ENCODE measurements around the gene SHKBP1. TPM values are rescaled to one million over a fixed set of nuclear protein-coding genes. Genes with fewer than 3 reads are reported as not detected.
A peak's percentile ranks its signal among the peaks of the same experiment; 100 is the strongest.

Gene SHKBP1
- total and polyA plus RNA-seq, 9 of the 15 experiments (the other 6 are each of a cell fraction or from before 2014, with no cell fraction given) = 1.2 to 58.1 (median 22.3) TPM

- POLR2A ChIA-PET = interaction anchor here (0.8 kb wide), 1 partner anchor 56 kb away, joined by 3 read pairs; no protein-coding TSS in a partner anchor
- ATAC-seq = no peak
- Histone ChIP-seq H3K27me3 (ENCODE audit: control insufficient read depth in 2 of 2, insufficient read depth in 2 of 2, low read length in 2 of 2) (no peaks in the 10 kb centered on the region), H3K9ac (ENCODE audit: insufficient read depth in 1 of 2, low read depth in 2 of 2, low read length in 2 of 2) (peak overlapping the region in 1 of 2 experiments; percentile 88; a peak in 2 of 4 replicates), H3K4me3 (no peak overlapping the region), H3K9me1 (ENCODE audit: control insufficient read depth, insufficient read depth, low read length) (no peaks in the 10 kb centered on the region), H3K27ac (ENCODE audit: extremely low read depth, low read depth, low read length) (0 out of 3 replicates have a peak overlapping the region, but pooled peaks have one; percentile 21), H3K4me2 (ENCODE audit: insufficient read depth, low read length) (no peak overlapping the region; the same call in 1 of the 2 replicates), H4K20me1 (replicated peaks; ENCODE audit: control insufficient read depth, insufficient read depth, low read length) (0 out of 2 replicates have a peak, but pooled peaks cover 4% of the 10 kb centered on the region), H3K4me1 (replicated peaks in 1 of 2; ENCODE audit: control insufficient read depth in 2 of 2, insufficient read depth in 2 of 2, low read length in 2 of 2) (peaks cover 50 to 89% of the 10 kb centered on the region in 2 experiments), H3K9me3 (replicated peaks; ENCODE audit: control insufficient read depth, insufficient read depth, low read depth, low read length) (no peaks in the 10 kb centered on the region), H2AFZ (ENCODE audit: low read depth, low read length) (no peak overlapping the region), H3K36me3 (ENCODE audit: control insufficient read depth, insufficient read depth, low read length) (peaks cover 3% of the 10 kb centered on the region; the same call in 2 of the 3 replicates), H3K79me2 (ENCODE audit: control insufficient read depth, insufficient read depth, low read length) (peaks cover 9% of the 10 kb centered on the region; the same call in 2 of the 3 replicates)
- in situ Hi-C loops (cut with MboI) = no loop called here
- intact Hi-C loops (cut with micrococcal nuclease) = no loop called here
- 52% methylated on average over 30 of the region's 31 CpGs for WGBS (ENCODE audit: insufficient coverage, low coverage, missing lambda C conversion rate)
- peak in 2 of 4 experiments; percentile 16 to 57 for DNase-seq (ENCODE audit: extremely low read depth in 1 of 4, low spot score in 3 of 4)
- peak; percentile 52 for FAIRE-seq
- no TSS peak for BruUV-seq (replicated peaks)
- CTCF ChIA-PET (ENCODE audit: low intra/inter-chr PET ratio) = interaction anchor here (0.6 kb wide), 1 partner anchor 26 kb away, joined by 3 read pairs; no protein-coding TSS in a partner anchor
- TF ChIP-seq ZBTB33 (CRISPR knock-in tag; IDR thresholded peaks at IDR 0.05) (peak; percentile 98), MAFK (IDR thresholded peaks at IDR 0.05; ENCODE audit: low read length) (no peak), ZSCAN32 (CRISPR knock-in tag; IDR thresholded peaks at IDR 0.05) (no peak), CXXC5 (CRISPR knock-in tag; IDR thresholded peaks at IDR 0.05) (peak; percentile 45; the same call in 1 of the 2 replicates), PKNOX1 (IDR thresholded peaks at IDR 0.05) (no peak), TRIM28 (IDR thresholded peaks at IDR 0.05) (no peak), TCF7 (IDR thresholded peaks at IDR 0.05; ENCODE audit: borderline replicate concordance) (no peak), HOXB6 (CRISPR knock-in tag; IDR thresholded peaks at IDR 0.05; ENCODE audit: borderline replicate concordance) (no peak), MLLT1 (IDR thresholded peaks at IDR 0.05) (peak in 1 of 2 experiments; percentile 42; a peak in 1 of 4 replicates), TAF7 (tag; IDR thresholded peaks at IDR 0.05) (no peak), STAT5B (CRISPR knock-in tag; IDR thresholded peaks at IDR 0.05) (no peak), GABPA (tag; conservative IDR thresholded peaks at IDR 0.05; ENCODE audit: low read depth) (no peak)
- TF ChIP-seq, protein P1, sequence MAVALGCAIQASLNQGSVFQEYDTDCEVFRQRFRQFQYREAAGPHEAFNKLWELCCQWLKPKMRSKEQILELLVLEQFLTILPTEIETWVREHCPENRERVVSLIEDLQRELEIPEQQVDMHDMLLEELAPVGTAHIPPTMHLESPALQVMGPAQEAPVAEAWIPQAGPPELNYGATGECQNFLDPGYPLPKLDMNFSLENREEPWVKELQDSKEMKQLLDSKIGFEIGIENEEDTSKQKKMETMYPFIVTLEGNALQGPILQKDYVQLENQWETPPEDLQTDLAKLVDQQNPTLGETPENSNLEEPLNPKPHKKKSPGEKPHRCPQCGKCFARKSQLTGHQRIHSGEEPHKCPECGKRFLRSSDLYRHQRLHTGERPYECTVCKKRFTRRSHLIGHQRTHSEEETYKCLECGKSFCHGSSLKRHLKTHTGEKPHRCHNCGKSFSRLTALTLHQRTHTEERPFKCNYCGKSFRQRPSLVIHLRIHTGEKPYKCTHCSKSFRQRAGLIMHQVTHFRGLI (CRISPR knock-in tag; IDR thresholded peaks at IDR 0.05) = no peak
- TF ChIP-seq, protein P2, sequence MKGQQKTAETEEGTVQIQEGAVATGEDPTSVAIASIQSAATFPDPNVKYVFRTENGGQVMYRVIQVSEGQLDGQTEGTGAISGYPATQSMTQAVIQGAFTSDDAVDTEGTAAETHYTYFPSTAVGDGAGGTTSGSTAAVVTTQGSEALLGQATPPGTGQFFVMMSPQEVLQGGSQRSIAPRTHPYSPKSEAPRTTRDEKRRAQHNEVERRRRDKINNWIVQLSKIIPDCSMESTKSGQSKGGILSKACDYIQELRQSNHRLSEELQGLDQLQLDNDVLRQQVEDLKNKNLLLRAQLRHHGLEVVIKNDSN (CRISPR knock-in tag; IDR thresholded peaks at IDR 0.05) = peak; percentile 63
Observed at GRCh38 chr19:40607311-40608239, 30.9 kb downstream of the SHKBP1 start.

All from K562 (cell line).